K562 (cell line): ENCODE results near the gene C3. TPM values are rescaled to one million over a fixed set of nuclear protein-coding genes. Genes with fewer than 3 reads are reported as not detected.

Experiments
- CREM ChIP-seq: IDR thresholded peaks from 2 replicates; pipeline ENCODE4 v1.6.1; 2014; ENCODE audit warnings: antibody characterized with exemption, low read depth
- DPF2 ChIP-seq: fragments of 450-650 bp; IDR thresholded peaks from 2 replicates; pipeline ENCODE4 v1.6.1; 2016
- ELF4 ChIP-seq: fragments of 450-650 bp; formaldehyde crosslinking; IDR thresholded peaks from 2 replicates; pipeline ENCODE4 v1.4.0; 2022; ENCODE audit warnings: missing genetic modification characterization
- FOSL1 ChIP-seq: fragments of 200-800 bp; sonication (Bioruptor generic); conservative IDR thresholded peaks from 2 replicates; pipeline ENCODE4 v1.6.1; 2016; ENCODE audit warnings: missing genetic modification characterization, missing compliant biosample characterization
- FOXJ2 ChIP-seq: fragments of 200-800 bp; sonication (Bioruptor generic); IDR thresholded peaks from 2 replicates; pipeline ENCODE4 v1.6.1; 2016; ENCODE audit warnings: missing genetic modification characterization, missing compliant biosample characterization
- HDAC2 ChIP-seq: fragments of 450-650 bp; IDR thresholded peaks from 2 replicates; pipeline ENCODE4 v1.6.1; 2016; ENCODE audit warnings: mild to moderate bottlenecking
- HINFP ChIP-seq: fragments of 450-650 bp; conservative IDR thresholded peaks from 2 replicates; pipeline ENCODE4 v1.6.1; 2016; ENCODE audit warnings: missing genetic modification characterization, low read depth, mild to moderate bottlenecking, control low read depth, missing compliant biosample characterization
- JUND ChIP-seq, 2 experiments: IDR thresholded peaks; 2 replicates in 1 of 2; 3 replicates in 1 of 2; pipeline ENCODE4 v1.6.1; 2011; ENCODE audit warnings: borderline replicate concordance in 2 of 2, low read depth in 2 of 2, low read length in 2 of 2, improper control_type of control experiment in 1 of 2, missing biosample characterization in 1 of 2, missing genetic modification characterization in 1 of 2, missing genetic modification reagents in 1 of 2
- MCM7 ChIP-seq, 2 experiments: fragments of 450-650 bp; IDR thresholded peaks; 2 replicates each; pipeline ENCODE4 v1.6.1; 2016 to 2018
- MIER1 ChIP-seq: fragments of 450-650 bp; IDR thresholded peaks from 2 replicates; pipeline ENCODE4 v1.6.1; 2016; ENCODE audit warnings: antibody characterized with exemption, mild to moderate bottlenecking, low read depth
- NEUROD1 ChIP-seq: fragments of 150-350 bp; IDR thresholded peaks from 2 replicates; pipeline ENCODE4 v1.6.1; 2014; ENCODE audit warnings: borderline replicate concordance, low read length, low read depth; ENCODE audit not compliant: partially characterized antibody
- POLR2AphosphoS2 ChIP-seq: IDR thresholded peaks from 2 replicates; pipeline ENCODE4 v1.6.1; 2012; ENCODE audit warnings: low read length, improper control_type of control experiment
- POLR2AphosphoS5 ChIP-seq: IDR thresholded peaks from 2 replicates; pipeline ENCODE4 v1.6.1; 2011; ENCODE audit warnings: mild to moderate bottlenecking, low read depth, low read length, moderate library complexity; ENCODE audit not compliant: control insufficient read depth, insufficient read depth
- SAFB ChIP-seq: fragments of 200-400 bp; formaldehyde crosslinking; IDR thresholded peaks from 2 replicates; pipeline ENCODE4 v1.6.1; 2017; ENCODE audit warnings: low read depth, low read length, borderline replicate concordance
- SAFB2 ChIP-seq: fragments of 200-400 bp; formaldehyde crosslinking; IDR thresholded peaks from 2 replicates; pipeline ENCODE4 v1.6.1; 2018; ENCODE audit warnings: borderline replicate concordance, low read length, low read depth, moderate library complexity; ENCODE audit not compliant: severe bottlenecking
- SMARCA4 ChIP-seq: fragments of 450-650 bp; IDR thresholded peaks from 2 replicates; pipeline ENCODE4 v1.6.1; 2016
- SMC3 ChIP-seq: conservative IDR thresholded peaks from 2 replicates; pipeline ENCODE4 v1.6.1; 2011; ENCODE audit warnings: low read depth, low read length, improper control_type of control experiment; ENCODE audit not compliant: insufficient read depth
- SOX6 ChIP-seq: fragments of 450-650 bp; IDR thresholded peaks from 2 replicates; pipeline ENCODE4 v1.6.1; 2014; ENCODE audit warnings: mild to moderate bottlenecking
- STAT5B ChIP-seq: fragments of 250-450 bp; sonication (Bioruptor Pico); IDR thresholded peaks from 2 replicates; pipeline ENCODE4 v1.8.0; 2021; ENCODE audit warnings: mild to moderate bottlenecking, inconsistent platforms
- TCF3 ChIP-seq: sonication (generic); formaldehyde crosslinking; IDR thresholded peaks from 2 replicates; pipeline ENCODE4 v1.4.0; 2020; ENCODE audit warnings: mild to moderate bottlenecking, missing genetic modification reagents
- ZKSCAN3 ChIP-seq: fragments of 250-450 bp; sonication (Bioruptor Pico); IDR thresholded peaks from 2 replicates; pipeline ENCODE4 v1.4.0; 2020
- ZNF395 ChIP-seq: fragments of 200-800 bp; sonication (Bioruptor generic); IDR thresholded peaks from 2 replicates; pipeline ENCODE4 v1.6.1; 2017; ENCODE audit warnings: missing genetic modification characterization, missing compliant biosample characterization
- ZNF586 ChIP-seq: fragments of 450-650 bp; formaldehyde crosslinking; conservative IDR thresholded peaks from 2 replicates; pipeline ENCODE4 v1.4.0; 2020; ENCODE audit warnings: mild to moderate bottlenecking, moderate library complexity
- polyA plus RNA-seq, 8 experiments: library from polyadenylated mRNA; depleted of rRNA in 4 of 8; stranded (reverse) in 5 of 8; unstranded in 3 of 8; fragments of >200 nt; fragmentation: Nextera tagmentation in 2 of 8; fragmentation: Illumina TruSeq in 1 of 8; extraction: Ambion mirVana in 2 of 8; extraction: Trizol in 1 of 8; gene quantifications; 2 replicates each; pipeline versions ENCODE4 v1.2.1 to v1.2.3, GENCODE V29; 2011 to 2014; ENCODE audit warnings: inconsistent platforms in 1 of 8, missing spikeins in 1 of 8
- total RNA-seq, 7 experiments: library from RNA; depleted of rRNA in 6 of 7; stranded (reverse); fragments of >200 nt in 6 of 7; fragmentation: Illumina TruSeq in 2 of 7; extraction: Trizol in 2 of 7; gene quantifications; 2 replicates each; pipeline versions ENCODE4 v1.2.1 to v1.2.3, GENCODE V29; 2011 to 2021; ENCODE audit warnings: low replicate concordance in 1 of 7
- TF ChIP-seq, protein P1 (sequence below): fragments of 250-450 bp; sonication (Bioruptor Pico); IDR thresholded peaks from 2 replicates; pipeline ENCODE4 v1.5.0; 2022; ENCODE audit warnings: mild to moderate bottlenecking
- TF ChIP-seq, protein P2 (sequence below): fragments of 450-650 bp; formaldehyde crosslinking; IDR thresholded peaks from 2 replicates; pipeline ENCODE4 v1.4.0; 2020; ENCODE audit warnings: mild to moderate bottlenecking, moderate library complexity

C3 gene
- total and polyA plus RNA-seq, 9 of the 15 experiments (the other 6 are each of a cell fraction or from before 2014, with no cell fraction given): 0.59 to 10.6 (median 2.2) TPM

DNA sequence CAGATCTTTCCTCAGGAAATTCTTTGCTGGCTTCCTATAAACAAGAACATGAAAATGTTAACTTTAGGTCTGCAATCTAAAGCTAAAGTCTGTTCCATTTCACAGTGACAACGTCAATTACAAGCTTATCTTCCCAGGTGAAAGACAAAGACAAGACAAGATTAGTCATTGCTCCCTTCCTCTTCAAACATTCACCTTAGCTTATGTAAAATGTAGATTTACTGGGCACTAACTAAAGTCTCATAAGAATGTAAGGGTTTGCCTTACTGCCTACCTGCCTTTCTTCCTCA is 67.7 kb downstream of the C3 start (continued):
- TF ChIP-seq DPF2: peak; percentile 94
- no peak for TF ChIP-seq ELF4 (CRISPR knock-in tag)
- TF ChIP-seq, protein P1, sequence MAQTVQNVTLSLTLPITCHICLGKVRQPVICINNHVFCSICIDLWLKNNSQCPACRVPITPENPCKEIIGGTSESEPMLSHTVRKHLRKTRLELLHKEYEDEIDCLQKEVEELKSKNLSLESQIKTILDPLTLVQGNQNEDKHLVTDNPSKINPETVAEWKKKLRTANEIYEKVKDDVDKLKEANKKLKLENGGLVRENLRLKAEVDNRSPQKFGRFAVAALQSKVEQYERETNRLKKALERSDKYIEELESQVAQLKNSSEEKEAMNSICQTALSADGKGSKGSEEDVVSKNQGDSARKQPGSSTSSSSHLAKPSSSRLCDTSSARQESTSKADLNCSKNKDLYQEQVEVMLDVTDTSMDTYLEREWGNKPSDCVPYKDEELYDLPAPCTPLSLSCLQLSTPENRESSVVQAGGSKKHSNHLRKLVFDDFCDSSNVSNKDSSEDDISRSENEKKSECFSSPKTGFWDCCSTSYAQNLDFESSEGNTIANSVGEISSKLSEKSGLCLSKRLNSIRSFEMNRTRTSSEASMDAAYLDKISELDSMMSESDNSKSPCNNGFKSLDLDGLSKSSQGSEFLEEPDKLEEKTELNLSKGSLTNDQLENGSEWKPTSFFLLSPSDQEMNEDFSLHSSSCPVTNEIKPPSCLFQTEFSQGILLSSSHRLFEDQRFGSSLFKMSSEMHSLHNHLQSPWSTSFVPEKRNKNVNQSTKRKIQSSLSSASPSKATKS (CRISPR knock-in tag): no peak
- TF ChIP-seq SMARCA4: peak; percentile 95
- peak; percentile 85 for TF ChIP-seq CREM
- peak; percentile 82 for TF ChIP-seq SOX6
- no peak for TF ChIP-seq FOXJ2 (tag)
- TF ChIP-seq, protein P2, sequence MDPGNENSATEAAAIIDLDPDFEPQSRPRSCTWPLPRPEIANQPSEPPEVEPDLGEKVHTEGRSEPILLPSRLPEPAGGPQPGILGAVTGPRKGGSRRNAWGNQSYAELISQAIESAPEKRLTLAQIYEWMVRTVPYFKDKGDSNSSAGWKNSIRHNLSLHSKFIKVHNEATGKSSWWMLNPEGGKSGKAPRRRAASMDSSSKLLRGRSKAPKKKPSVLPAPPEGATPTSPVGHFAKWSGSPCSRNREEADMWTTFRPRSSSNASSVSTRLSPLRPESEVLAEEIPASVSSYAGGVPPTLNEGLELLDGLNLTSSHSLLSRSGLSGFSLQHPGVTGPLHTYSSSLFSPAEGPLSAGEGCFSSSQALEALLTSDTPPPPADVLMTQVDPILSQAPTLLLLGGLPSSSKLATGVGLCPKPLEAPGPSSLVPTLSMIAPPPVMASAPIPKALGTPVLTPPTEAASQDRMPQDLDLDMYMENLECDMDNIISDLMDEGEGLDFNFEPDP (CRISPR knock-in tag): no peak
- 0 out of 2 replicates have a peak, but pooled peaks have one; percentile 49 for TF ChIP-seq HDAC2
- TF ChIP-seq SMC3: no peak
- peak; percentile 62 for TF ChIP-seq FOSL1 (tag)
- TF ChIP-seq ZNF395 (CRISPR knock-in tag): no peak
- TF ChIP-seq NEUROD1: no peak
- no peak for TF ChIP-seq ZNF586 (CRISPR knock-in tag)
- no peak for TF ChIP-seq HINFP (tag)
- no peak for TF ChIP-seq MIER1
- peak; percentile 73 for TF ChIP-seq JUND (IDR thresholded peaks at IDR 0.05; ENCODE audit: borderline replicate concordance, low read depth, low read length)
- peak; percentile 68; the same call in 2 of the 3 replicates for TF ChIP-seq JUND (tag; IDR thresholded peaks at IDR 0.05; ENCODE audit: borderline replicate concordance, low read depth, low read length)
- TF ChIP-seq MCM7 (IDR thresholded peaks at IDR 0.05): no peak
- TF ChIP-seq POLR2AphosphoS2: no peak
- TF ChIP-seq TCF3 (CRISPR knock-in tag): peak; percentile 97
- TF ChIP-seq POLR2AphosphoS5: peak; percentile 51; the same call in 1 of the 2 replicates
- TF ChIP-seq SAFB2: no peak
- TF ChIP-seq SAFB: no peak
- TF ChIP-seq STAT5B (CRISPR knock-in tag): no peak
- no peak for TF ChIP-seq ZKSCAN3 (CRISPR knock-in tag)
